ENCODE results near the gene LRPAP1.

LRPAP1 gene

GRCh38 chr4:3468154-3468553 is 64.1 kb downstream of the LRPAP1 start:
- H3F3A ChIP-seq (ENCODE audit: insufficient read depth, low read length): no peaks in the 10 kb centered on the region
- H4K20me1 ChIP-seq (ENCODE audit: insufficient read depth, low read length): no peaks in the 10 kb centered on the region
- no peak overlapping the region for H3K4me3 ChIP-seq (ENCODE audit: low read depth, low read length, poor library complexity, severe bottlenecking)
- no peak overlapping the region for H3K4me2 ChIP-seq (ENCODE audit: low read length)
- no peaks in the 10 kb centered on the region for H3K4me1 ChIP-seq (ENCODE audit: insufficient read depth, low read length, severe bottlenecking)
- no peak for TF ChIP-seq EZH2 (IDR thresholded peaks at IDR 0.05; ENCODE audit: borderline replicate concordance, low read length)
- TF ChIP-seq, protein P1, sequence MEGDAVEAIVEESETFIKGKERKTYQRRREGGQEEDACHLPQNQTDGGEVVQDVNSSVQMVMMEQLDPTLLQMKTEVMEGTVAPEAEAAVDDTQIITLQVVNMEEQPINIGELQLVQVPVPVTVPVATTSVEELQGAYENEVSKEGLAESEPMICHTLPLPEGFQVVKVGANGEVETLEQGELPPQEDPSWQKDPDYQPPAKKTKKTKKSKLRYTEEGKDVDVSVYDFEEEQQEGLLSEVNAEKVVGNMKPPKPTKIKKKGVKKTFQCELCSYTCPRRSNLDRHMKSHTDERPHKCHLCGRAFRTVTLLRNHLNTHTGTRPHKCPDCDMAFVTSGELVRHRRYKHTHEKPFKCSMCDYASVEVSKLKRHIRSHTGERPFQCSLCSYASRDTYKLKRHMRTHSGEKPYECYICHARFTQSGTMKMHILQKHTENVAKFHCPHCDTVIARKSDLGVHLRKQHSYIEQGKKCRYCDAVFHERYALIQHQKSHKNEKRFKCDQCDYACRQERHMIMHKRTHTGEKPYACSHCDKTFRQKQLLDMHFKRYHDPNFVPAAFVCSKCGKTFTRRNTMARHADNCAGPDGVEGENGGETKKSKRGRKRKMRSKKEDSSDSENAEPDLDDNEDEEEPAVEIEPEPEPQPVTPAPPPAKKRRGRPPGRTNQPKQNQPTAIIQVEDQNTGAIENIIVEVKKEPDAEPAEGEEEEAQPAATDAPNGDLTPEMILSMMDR (IDR thresholded peaks at IDR 0.05; ENCODE audit: low read length): no peak
- H3K9me3 ChIP-seq (ENCODE audit: low read length): no peaks in the 10 kb centered on the region
- H3K27ac ChIP-seq (ENCODE audit: low read depth, low read length, poor library complexity, severe bottlenecking): no peak overlapping the region
- no peaks in the 10 kb centered on the region for H3K27me3 ChIP-seq (ENCODE audit: insufficient read depth, low read length)
- H3K9me2 ChIP-seq (ENCODE audit: low read depth, low read length): no peaks in the 10 kb centered on the region
- H2AFZ ChIP-seq (ENCODE audit: low read length): no peak overlapping the region
- no peak overlapping the region for H3K9ac ChIP-seq (ENCODE audit: low read length)
- no peaks in the 10 kb centered on the region for H3K36me3 ChIP-seq (ENCODE audit: insufficient read depth, low read length)
- H3K79me2 ChIP-seq (ENCODE audit: insufficient read depth, low read length): no peaks in the 10 kb centered on the region

- Histone ChIP-seq H3K9me3 (ENCODE audit: low read length) (no peaks in the 10 kb centered on the region), H3K27me3 (ENCODE audit: insufficient read depth, low read length) (no peaks in the 10 kb centered on the region), H3K27ac (ENCODE audit: low read depth, low read length, poor library complexity, severe bottlenecking) (no peak overlapping the region), H4K20me1 (ENCODE audit: insufficient read depth, low read length) (no peaks in the 10 kb centered on the region), H3K79me2 (ENCODE audit: insufficient read depth, low read length) (no peaks in the 10 kb centered on the region), H3K9ac (ENCODE audit: low read length) (no peak overlapping the region), H3K4me3 (ENCODE audit: low read depth, low read length, poor library complexity, severe bottlenecking) (no peak overlapping the region), H3K4me1 (ENCODE audit: insufficient read depth, low read length, severe bottlenecking) (no peaks in the 10 kb centered on the region), H3F3A (ENCODE audit: insufficient read depth, low read length) (no peaks in the 10 kb centered on the region), H3K36me3 (ENCODE audit: insufficient read depth, low read length) (no peaks in the 10 kb centered on the region), H3K4me2 (ENCODE audit: low read length) (no peak overlapping the region), H2AFZ (ENCODE audit: low read length) (no peak overlapping the region), H3K9me2 (ENCODE audit: low read depth, low read length) (no peaks in the 10 kb centered on the region)
- TF ChIP-seq, protein P1 (IDR thresholded peaks at IDR 0.05; ENCODE audit: low read length): no peak
Observed at GRCh38 chr4:3467601-3468031, 64.6 kb downstream of the LRPAP1 start.

GRCh38 chr4:3466691-3467600 is 65.3 kb downstream of the LRPAP1 start:
- H3K79me2 ChIP-seq (ENCODE audit: insufficient read depth, low read length): no peaks in the 10 kb centered on the region
- H3K27ac ChIP-seq (ENCODE audit: low read depth, low read length, poor library complexity, severe bottlenecking): no peak overlapping the region
- H3K4me2 ChIP-seq (ENCODE audit: low read length): no peak overlapping the region
- H3K9me3 ChIP-seq (ENCODE audit: low read length): no peaks in the 10 kb centered on the region
- H3K27me3 ChIP-seq (ENCODE audit: insufficient read depth, low read length): no peaks in the 10 kb centered on the region
- no peak overlapping the region for H3K9ac ChIP-seq (ENCODE audit: low read length)
- no peaks in the 10 kb centered on the region for H3K4me1 ChIP-seq (ENCODE audit: insufficient read depth, low read length, severe bottlenecking)
- no peaks in the 10 kb centered on the region for H3F3A ChIP-seq (ENCODE audit: insufficient read depth, low read length)
- no peaks in the 10 kb centered on the region for H3K36me3 ChIP-seq (ENCODE audit: insufficient read depth, low read length)
- H2AFZ ChIP-seq (ENCODE audit: low read length): no peak overlapping the region
- no peaks in the 10 kb centered on the region for H3K9me2 ChIP-seq (ENCODE audit: low read depth, low read length)
- H4K20me1 ChIP-seq (ENCODE audit: insufficient read depth, low read length): no peaks in the 10 kb centered on the region
- no peak overlapping the region for H3K4me3 ChIP-seq (ENCODE audit: low read depth, low read length, poor library complexity, severe bottlenecking)
- TF ChIP-seq, protein P1 (IDR thresholded peaks at IDR 0.05; ENCODE audit: low read length): no peak
- TF ChIP-seq EZH2 (IDR thresholded peaks at IDR 0.05; ENCODE audit: borderline replicate concordance, low read length): no peak

All from OCI-LY1 (cell line).